Ramos (cell line): ENCODE data around the gene PKD1.

Experiments used
- in situ Hi-C: fragments of 300-500 bp; cut with MboI; formaldehyde crosslinking; loops from one replicate; pipeline ENCODE4 v1.14.3; 2022; ENCODE audit warnings: low sequenced_read_pairs; ENCODE audit not compliant: unreplicated experiment

The PKD1 gene

DNA sequence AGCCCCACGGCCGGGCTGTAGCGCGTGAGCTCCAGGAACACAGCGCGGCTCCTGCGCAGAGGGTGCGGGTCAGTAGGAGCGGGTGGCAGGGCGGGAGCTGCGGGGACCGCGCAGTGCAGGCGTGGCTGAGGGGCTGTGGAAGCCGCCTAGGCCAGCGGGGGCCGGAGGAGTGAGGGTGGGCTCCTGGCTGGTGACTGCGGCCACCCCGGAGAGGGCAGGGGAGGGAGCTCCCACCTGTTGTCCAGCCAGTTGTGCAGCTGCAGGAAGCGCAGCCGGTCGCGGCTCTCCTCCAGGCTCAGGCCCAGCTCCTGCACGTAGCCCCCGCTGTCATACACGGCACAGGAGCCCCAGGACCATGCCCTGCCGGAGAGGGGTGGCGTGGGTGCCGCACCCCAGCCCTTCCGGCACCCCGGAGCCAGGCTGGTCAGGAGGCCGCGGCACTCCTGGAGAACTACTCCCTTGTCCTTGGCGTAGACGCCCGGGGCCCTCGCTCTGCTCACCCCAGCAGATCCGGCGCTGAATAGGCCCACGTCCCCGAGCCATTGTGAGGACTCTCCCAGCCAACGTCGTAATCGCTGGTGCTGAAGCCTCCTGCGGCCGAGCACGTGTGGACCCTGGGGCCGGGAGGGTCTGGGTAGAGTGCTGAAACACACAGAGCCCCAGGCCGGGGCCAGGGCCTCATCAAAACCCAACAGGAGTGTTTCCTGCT is 44.0 kb downstream of the PKD1 start:
- in situ Hi-C loops, result no loop called here

GRCh38 chr16:2090777-2091546 is 44.7 kb downstream of the PKD1 start:
- in situ Hi-C loops, result no loop called here

- in situ Hi-C loops, result no loop called here
Observed at GRCh38 chr16:2090481-2090776, 45.3 kb downstream of the PKD1 start.

- in situ Hi-C loops, result loop anchor here (10.0 kb wide), 1 partner anchor 55 kb away; the partner anchor contains the start of gene RAB26
Observed at GRCh38 chr16:2089706-2090480, 45.8 kb downstream of the PKD1 start.

GRCh38 chr16:2088759-2089358 is 46.8 kb downstream of the PKD1 start:
- in situ Hi-C loops, result loop anchor here (10.0 kb wide), 1 partner anchor 56 kb away; the partner anchor contains the start of gene RAB26

GRCh38 chr16:2087748-2088631 is 47.7 kb downstream of the PKD1 start:
- in situ Hi-C loops, result loop anchor here (10.0 kb wide), 1 partner anchor 57 kb away; the partner anchor contains the start of gene RAB26

DNA sequence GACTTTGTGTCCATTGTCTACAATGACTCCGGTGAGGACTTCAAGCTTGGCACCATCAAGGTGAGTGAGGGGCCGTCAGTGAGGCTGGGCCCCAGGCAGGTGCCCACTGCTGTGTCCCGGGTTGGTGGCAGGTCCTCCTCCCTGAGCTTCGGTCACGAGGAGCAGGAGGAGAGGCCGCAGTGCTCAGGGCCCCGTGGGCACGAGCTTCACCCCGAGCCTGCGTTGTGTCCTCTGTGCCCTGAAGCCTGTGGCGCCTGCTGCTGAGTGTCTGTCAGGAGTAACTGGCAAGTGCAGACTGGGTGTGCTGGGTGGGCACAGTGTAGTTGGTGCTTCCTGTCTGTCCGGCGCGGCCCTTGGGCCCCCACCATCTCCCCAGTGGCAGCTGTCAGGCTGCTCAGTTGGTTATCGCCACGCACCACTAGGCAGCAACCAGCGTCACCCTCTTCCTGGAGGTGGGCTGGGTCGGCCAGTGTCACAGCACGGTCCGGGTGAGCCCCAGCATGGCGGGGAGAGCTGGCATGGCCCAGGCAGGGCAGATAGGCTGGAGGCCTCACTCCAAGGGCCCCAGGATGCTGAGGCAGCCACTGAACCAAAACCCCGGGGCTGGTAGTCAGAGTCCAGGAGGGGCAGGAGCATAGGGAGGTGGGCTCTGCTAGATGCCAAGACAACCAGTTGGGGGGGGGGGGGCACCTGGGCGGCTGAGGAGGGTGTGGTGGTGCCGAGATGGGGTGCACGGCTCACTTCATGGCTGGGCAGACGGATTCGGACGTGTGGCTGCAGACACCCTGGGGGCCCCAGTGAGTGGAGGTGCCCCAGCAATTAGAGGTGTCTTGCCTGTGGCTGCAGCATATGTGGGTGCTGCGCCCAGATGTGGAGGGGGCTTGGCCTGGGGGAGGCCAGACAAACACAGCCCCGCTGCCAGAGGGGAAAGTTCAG is 48.6 kb downstream of the PKD1 start:
- in situ Hi-C loops, result loop anchor here (10.0 kb wide), 1 partner anchor 58 kb away; the partner anchor contains the start of gene RAB26

GRCh38 chr16:2086106-2086742 is 49.5 kb downstream of the PKD1 start:
- in situ Hi-C loops, result loop anchor here (10.0 kb wide), 1 partner anchor 59 kb away; the partner anchor contains the start of gene RAB26

- in situ Hi-C loops, result loop anchor here (10.0 kb wide), 1 partner anchor 59 kb away; the partner anchor contains the start of gene RAB26
Observed at GRCh38 chr16:2085669-2086068, 50.0 kb downstream of the PKD1 start.

GRCh38 chr16:2084895-2085625 is 50.6 kb downstream of the PKD1 start:
- in situ Hi-C loops, result loop anchor here (10.0 kb wide), 1 partner anchor 60 kb away; the partner anchor contains the start of gene RAB26

GRCh38 chr16:2083876-2084780 is 51.6 kb downstream of the PKD1 start:
- in situ Hi-C loops, result loop anchor here (10.0 kb wide), 1 partner anchor 61 kb away; the partner anchor contains the start of gene RAB26

DNA sequence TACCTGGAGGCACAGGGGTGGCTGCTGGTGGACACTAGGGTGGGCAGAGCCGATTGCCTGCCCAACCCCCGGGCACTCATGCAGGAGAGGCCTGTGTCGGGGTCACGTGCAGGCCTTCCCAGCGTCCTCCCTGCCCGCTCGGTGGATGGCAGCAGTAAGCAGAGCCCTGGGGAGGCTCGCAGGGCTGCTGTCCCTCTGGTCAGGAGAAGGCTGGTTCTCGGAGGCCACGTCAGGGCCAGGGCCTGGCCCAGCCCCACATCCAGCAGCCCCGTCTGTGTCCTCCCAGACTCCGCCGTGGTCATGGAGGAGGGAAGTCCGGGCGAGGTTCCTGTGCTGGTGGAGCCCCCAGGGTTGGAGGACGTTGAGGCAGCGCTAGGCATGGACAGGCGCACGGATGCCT is 52.3 kb downstream of the PKD1 start:
- in situ Hi-C loops, result loop anchor here (10.0 kb wide), 1 partner anchor 61 kb away; the partner anchor contains the start of gene RAB26

- in situ Hi-C loops, result loop anchor here (10.0 kb wide), 1 partner anchor 62 kb away; the partner anchor contains the start of gene RAB26
Observed at GRCh38 chr16:2082983-2083364, 52.7 kb downstream of the PKD1 start.

DNA sequence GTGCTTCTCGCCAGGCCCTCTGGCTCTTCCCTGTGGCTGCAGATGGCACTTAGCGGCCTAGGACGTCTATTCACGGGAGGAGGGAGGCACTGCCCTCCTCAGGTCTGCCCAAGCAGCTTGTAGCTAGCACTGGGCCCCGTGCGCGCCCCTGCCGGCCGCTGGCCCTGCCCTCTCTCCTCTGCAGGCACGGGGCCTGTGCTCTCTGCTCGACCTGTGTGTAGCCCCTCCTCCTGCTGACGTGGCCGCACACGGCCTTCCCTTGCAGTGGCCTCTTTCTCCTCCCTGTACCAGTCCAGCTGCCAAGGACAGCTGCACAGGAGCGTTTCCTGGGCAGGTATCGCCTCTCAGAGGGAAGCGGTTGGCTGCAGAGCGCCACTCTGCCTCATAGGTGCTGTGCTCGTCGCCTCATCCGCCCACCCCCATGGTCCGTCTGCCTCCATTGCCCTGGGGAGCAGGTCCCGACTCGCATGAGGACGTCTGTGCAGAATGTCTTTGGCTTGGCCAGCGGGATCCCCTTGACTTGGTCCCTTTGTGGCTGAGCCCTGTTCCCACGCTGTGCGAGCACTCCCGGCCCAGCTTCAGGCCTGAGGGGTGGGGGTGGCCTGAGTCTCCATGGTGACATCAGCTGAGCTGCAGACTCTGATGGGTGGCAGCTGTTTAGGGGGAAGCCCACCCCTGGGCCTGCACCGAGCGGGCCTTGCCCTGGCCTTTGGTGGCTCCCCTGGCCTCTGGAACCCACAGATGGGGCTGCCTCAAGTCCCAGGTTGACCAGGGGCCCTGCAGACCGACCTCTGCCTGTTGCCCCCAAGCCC is 53.3 kb downstream of the PKD1 start:
- in situ Hi-C loops, result loop anchor here (10.0 kb wide), 1 partner anchor 62 kb away; the partner anchor contains the start of gene RAB26
